ENCODE measurements around the gene BSDC1. TPM values are rescaled to one million over a fixed set of nuclear protein-coding genes. Genes with fewer than 3 reads are reported as not detected.
"Not testable (repeated sequence)": the region's sequence is repeated elsewhere in the genome, so short reads cannot be mapped to it uniquely, and the experiment has no call there.

Gene BSDC1
- total RNA-seq, 2 experiments from 2014 or later, result 42.9 to 44.6 TPM

GRCh38 chr1:32362474-32363313 is 31.5 kb downstream of the BSDC1 start, which contains the start of the genes FAM229A and TSSK3:
FAM229A (minus strand) TSS chr1:32362485; CDS start chr1:32362091, 394 bp downstream.
TSSK3 (plus strand) TSS chr1:32362539; CDS start chr1:32362702, 163 bp downstream.
- DNase-seq, result no peak
- POLR2A ChIA-PET, result no interaction called here
- H3K4me1 Mint-ChIP-seq, result peaks cover 15% of the 10 kb centered on the region
- peak within 1 kb of the TSS; percentile 24 for H3K4me3 Mint-ChIP-seq
- peaks cover 7% of the 10 kb centered on the region for H3K27me3 Mint-ChIP-seq
- CTCF ChIA-PET, result interaction anchor here (1.1 to 2.9 kb wide), 3 partner anchors 9 to 114 kb away, joined by 4 to 7 read pairs (median 4); no protein-coding TSS in a partner anchor
- peaks cover 32% of the 10 kb centered on the region for H3K36me3 Mint-ChIP-seq (ENCODE audit: low read depth)
- no peak within 1 kb of the TSS for H3K27ac Mint-ChIP-seq
- no peaks in the 10 kb centered on the region for H3K9me3 Mint-ChIP-seq

GRCh38 chr1:32361674-32362473 is 32.4 kb downstream of the BSDC1 start:
- no peak for DNase-seq
- POLR2A ChIA-PET, result no interaction called here
- H3K27me3 Mint-ChIP-seq, result peaks cover 7% of the 10 kb centered on the region
- H3K4me1 Mint-ChIP-seq, result peaks cover 15% of the 10 kb centered on the region
- CTCF ChIA-PET, result interaction anchor here (1.1 to 2.9 kb wide), 3 partner anchors 10 to 113 kb away, joined by 4 to 7 read pairs (median 4); no protein-coding TSS in a partner anchor
- no peak overlapping the region for H3K27ac Mint-ChIP-seq
- no peak overlapping the region for H3K4me3 Mint-ChIP-seq
- peaks cover 32% of the 10 kb centered on the region for H3K36me3 Mint-ChIP-seq (ENCODE audit: low read depth)
- H3K9me3 Mint-ChIP-seq, result no peaks in the 10 kb centered on the region

- H3K27ac Mint-ChIP-seq, result no peak overlapping the region
- no peak overlapping the region for H3K4me3 Mint-ChIP-seq
- no peak for DNase-seq
- H3K27me3 Mint-ChIP-seq, result peaks cover 7% of the 10 kb centered on the region
- POLR2A ChIA-PET, result no interaction called here
- H3K9me3 Mint-ChIP-seq, result no peaks in the 10 kb centered on the region
- H3K4me1 Mint-ChIP-seq, result peaks cover 18% of the 10 kb centered on the region
- H3K36me3 Mint-ChIP-seq (ENCODE audit: low read depth), result peaks cover 28% of the 10 kb centered on the region
- CTCF ChIA-PET, result interaction anchor here (2.9 kb wide), 1 partner anchor 10 kb away, joined by 7 read pairs; no protein-coding TSS in a partner anchor
Observed at GRCh38 chr1:32361308-32361673, 33.0 kb downstream of the BSDC1 start.

GRCh38 chr1:32358435-32358834 is 35.8 kb downstream of the BSDC1 start:
- no peak overlapping the region for H3K27ac Mint-ChIP-seq
- ChIA-PET POLR2A (no interaction called here), CTCF (interaction anchor here (1.1 to 1.7 kb wide), 4 partner anchors 13 to 142 kb away, joined by 3 to 5 read pairs (median 3); partner anchors contain the start of gene BSDC1)
- peaks cover 7% of the 10 kb centered on the region for H3K27me3 Mint-ChIP-seq
- no peaks in the 10 kb centered on the region for H3K9me3 Mint-ChIP-seq
- H3K36me3 Mint-ChIP-seq (ENCODE audit: low read depth), result peaks cover 16% of the 10 kb centered on the region
- peaks cover 23% of the 10 kb centered on the region for H3K4me1 Mint-ChIP-seq
- no peak for DNase-seq
- no peak overlapping the region for H3K4me3 Mint-ChIP-seq

GRCh38 chr1:32357614-32358013 is 36.6 kb downstream of the BSDC1 start:
- no peak for DNase-seq
- POLR2A ChIA-PET, result no interaction called here

GRCh38 chr1:32356478-32356877 is 37.8 kb downstream of the BSDC1 start:
- H3K4me3 Mint-ChIP-seq, result no peak overlapping the region
- peaks cover 27% of the 10 kb centered on the region for H3K4me1 Mint-ChIP-seq
- DNase-seq, result no peak
- peaks cover 4% of the 10 kb centered on the region for H3K27me3 Mint-ChIP-seq
- POLR2A ChIA-PET, result no interaction called here
- peaks cover 6% of the 10 kb centered on the region for H3K36me3 Mint-ChIP-seq (ENCODE audit: low read depth)
- H3K9me3 Mint-ChIP-seq, result no peaks in the 10 kb centered on the region
- H3K27ac Mint-ChIP-seq, result no peak overlapping the region
- CTCF ChIA-PET, result no interaction called here

More at GRCh38 chr1:32357614-32358013, 36.6 kb downstream of the BSDC1 start:
- Mint-ChIP-seq H3K27ac (no peak overlapping the region), H3K36me3 (ENCODE audit: low read depth) (peaks cover 9% of the 10 kb centered on the region), H3K4me3 (no peak overlapping the region), H3K27me3 (peaks cover 7% of the 10 kb centered on the region), H3K9me3 (no peaks in the 10 kb centered on the region), H3K4me1 (peaks cover 27% of the 10 kb centered on the region)
- CTCF ChIA-PET, result interaction anchor here (1.2 to 1.5 kb wide), 2 partner anchors 109 to 142 kb away, joined by 3 read pairs; no protein-coding TSS in a partner anchor

- H3K36me3 Mint-ChIP-seq (ENCODE audit: low read depth); POLR2A ChIA-PET; H3K4me3 Mint-ChIP-seq; DNase-seq; H3K27ac Mint-ChIP-seq; H3K27me3 Mint-ChIP-seq; H3K9me3 Mint-ChIP-seq: not testable (repeated sequence)
- CTCF ChIA-PET, result interaction anchor here (0.8 to 1.8 kb wide), 3 partner anchors 11 to 140 kb away, joined by 3 to 10 read pairs (median 3); no protein-coding TSS in a partner anchor
- peaks cover 28% of the 10 kb centered on the region for H3K4me1 Mint-ChIP-seq
Observed at GRCh38 chr1:32355778-32356177, 38.5 kb downstream of the BSDC1 start.

- H3K4me3 Mint-ChIP-seq, result no peak overlapping the region
- CTCF ChIA-PET, result interaction anchor here (0.7 to 1.8 kb wide), 5 partner anchors 9 to 105 kb away, joined by 3 to 10 read pairs (median 3); no protein-coding TSS in a partner anchor
- no peaks in the 10 kb centered on the region for H3K27me3 Mint-ChIP-seq
- DNase-seq, result no peak
- H3K4me1 Mint-ChIP-seq, result peaks cover 33% of the 10 kb centered on the region
- H3K27ac Mint-ChIP-seq, result peak overlapping the region; percentile 77
- H3K9me3 Mint-ChIP-seq, result peaks cover 4% of the 10 kb centered on the region
- POLR2A ChIA-PET, result no interaction called here
- peaks cover 6% of the 10 kb centered on the region for H3K36me3 Mint-ChIP-seq (ENCODE audit: low read depth)
Observed at GRCh38 chr1:32353886-32354570, 40.2 kb downstream of the BSDC1 start.

- POLR2A ChIA-PET, result no interaction called here
- H3K9me3 Mint-ChIP-seq, result peaks cover 4% of the 10 kb centered on the region
- DNase-seq, result no peak
- H3K4me3 Mint-ChIP-seq, result no peak overlapping the region
- H3K27me3 Mint-ChIP-seq, result no peaks in the 10 kb centered on the region
- H3K4me1 Mint-ChIP-seq, result peaks cover 39% of the 10 kb centered on the region
- peaks cover 6% of the 10 kb centered on the region for H3K36me3 Mint-ChIP-seq (ENCODE audit: low read depth)
- no peak overlapping the region for H3K27ac Mint-ChIP-seq
- CTCF ChIA-PET, result interaction anchor here (1.2 to 1.7 kb wide), 4 partner anchors 11 to 138 kb away, joined by 3 to 5 read pairs (median 3); no protein-coding TSS in a partner anchor
Observed at GRCh38 chr1:32353431-32353830, 40.8 kb downstream of the BSDC1 start.

GRCh38 chr1:32352831-32353383 is 41.3 kb downstream of the BSDC1 start:
- no peak overlapping the region for H3K27ac Mint-ChIP-seq
- peaks cover 45% of the 10 kb centered on the region for H3K4me1 Mint-ChIP-seq
- ChIA-PET POLR2A (interaction anchor here (0.6 to 0.7 kb wide), 3 partner anchors 18 to 639 kb away, joined by 3 to 6 read pairs (median 3); no protein-coding TSS in a partner anchor), CTCF (interaction anchor here (0.5 to 2.4 kb wide), 11 partner anchors 11 to 595 kb away, joined by 3 to 6 read pairs (median 3); partner anchors contain the start of gene MARCKSL1)
- H3K36me3 Mint-ChIP-seq (ENCODE audit: low read depth), result peaks cover 6% of the 10 kb centered on the region
- no peak for DNase-seq
- no peak overlapping the region for H3K4me3 Mint-ChIP-seq
- H3K27me3 Mint-ChIP-seq, result no peaks in the 10 kb centered on the region
- H3K9me3 Mint-ChIP-seq, result peaks cover 4% of the 10 kb centered on the region

GRCh38 chr1:32352239-32352745 is 41.9 kb downstream of the BSDC1 start:
- peaks cover 6% of the 10 kb centered on the region for H3K36me3 Mint-ChIP-seq (ENCODE audit: low read depth)
- DNase-seq, result no peak
- peak overlapping the region; percentile 25 for H3K27ac Mint-ChIP-seq
- H3K4me3 Mint-ChIP-seq, result peak overlapping the region; percentile 48
- ChIA-PET CTCF (interaction anchor here (0.7 to 2.4 kb wide), 9 partner anchors 10 to 595 kb away, joined by 3 to 6 read pairs (median 4); partner anchors contain the start of gene MARCKSL1), POLR2A (interaction anchor here (0.6 to 0.7 kb wide), 3 partner anchors 18 to 640 kb away, joined by 3 to 6 read pairs (median 3); no protein-coding TSS in a partner anchor)
- H3K4me1 Mint-ChIP-seq, result peaks cover 46% of the 10 kb centered on the region
- no peaks in the 10 kb centered on the region for H3K27me3 Mint-ChIP-seq
- H3K9me3 Mint-ChIP-seq, result peaks cover 4% of the 10 kb centered on the region
